GM23338 (cell line): ENCODE results near the gene SEC14L1. TPM values are rescaled to one million over a fixed set of nuclear protein-coding genes. Genes with fewer than 3 reads are reported as not detected.

Experiments used
- ATAC-seq: fragments of 200-7000 bp; cut with Tn5 transposase; 3 replicates; pipeline ENCODE4 v1.9.1; 2020
- DNase-seq: peaks from one replicate; pipeline ENCODE4 v3.0.0-alpha.2; 2015; ENCODE audit warnings: low spot score
- H2AFZ ChIP-seq: fragments of 200-600 bp; sonication (generic); 2 replicates; pipeline ENCODE4 v1.8.0; 2016; ENCODE audit warnings: antibody characterized with exemption, mild to moderate bottlenecking, moderate library complexity
- H3F3A ChIP-seq: fragments of 200-600 bp; sonication (generic); replicated peaks from 2 replicates; pipeline ENCODE4 v1.8.0; 2017; ENCODE audit warnings: antibody characterized with exemption, mixed run types, low read depth
- H3K27ac ChIP-seq: fragments of 200-600 bp; sonication (generic); 2 replicates; pipeline ENCODE4 v1.6.1; 2016; ENCODE audit warnings: low read depth
- H3K27me3 ChIP-seq: fragments of 200-600 bp; sonication (generic); 2 replicates; pipeline ENCODE4 v1.8.0; 2016; ENCODE audit warnings: mild to moderate bottlenecking, mixed run types, moderate library complexity; ENCODE audit not compliant: insufficient read depth
- H3K36me3 ChIP-seq: fragments of 200-600 bp; sonication (generic); 2 replicates; pipeline ENCODE4 v1.8.0; 2016; ENCODE audit warnings: mild to moderate bottlenecking; ENCODE audit not compliant: insufficient read depth
- H3K4me1 ChIP-seq: fragments of 200-600 bp; sonication (generic); 2 replicates; pipeline ENCODE4 v1.8.0; 2016; ENCODE audit warnings: mild to moderate bottlenecking, moderate library complexity; ENCODE audit not compliant: insufficient read depth
- H3K4me2 ChIP-seq: fragments of 200-600 bp; sonication (generic); 2 replicates; pipeline ENCODE4 v1.7.1; 2017; ENCODE audit warnings: mixed run types
- H3K4me3 ChIP-seq: fragments of 200-600 bp; sonication (generic); 2 replicates; pipeline ENCODE4 v1.6.1; 2016; ENCODE audit warnings: mixed run types
- H3K79me2 ChIP-seq: fragments of 200-600 bp; sonication (generic); replicated peaks from 2 replicates; pipeline ENCODE4 v1.8.0; 2017; ENCODE audit warnings: mild to moderate bottlenecking; ENCODE audit not compliant: insufficient read depth
- H3K9me2 ChIP-seq: fragments of 200-600 bp; sonication (generic); 2 replicates; pipeline ENCODE4 v1.8.0; 2017; ENCODE audit not compliant: insufficient read depth
- H4K20me1 ChIP-seq: fragments of 200-600 bp; sonication (generic); replicated peaks from 2 replicates; pipeline ENCODE4 v1.8.0; 2017; ENCODE audit warnings: mild to moderate bottlenecking; ENCODE audit not compliant: insufficient read depth
- H3K27ac Mint-ChIP-seq: 2 replicates; pipeline ENCODE4 v1.8.0; 2020; ENCODE audit warnings: inconsistent platforms, mild to moderate bottlenecking, moderate library complexity, mixed read lengths
- H3K27me3 Mint-ChIP-seq: 3 replicates; pipeline ENCODE4 v1.8.0; 2022; ENCODE audit warnings: low read depth, mild to moderate bottlenecking, moderate library complexity, mixed read lengths, inconsistent platforms; ENCODE audit not compliant: insufficient read depth, poor library complexity
- H3K36me3 Mint-ChIP-seq: 3 replicates; pipeline ENCODE4 v1.8.0; 2021; ENCODE audit warnings: low read depth, mild to moderate bottlenecking, inconsistent platforms, moderate library complexity, mixed read lengths
- H3K4me1 Mint-ChIP-seq: 3 replicates; pipeline ENCODE4 v1.8.0; 2020; ENCODE audit warnings: mild to moderate bottlenecking, inconsistent platforms, mixed read lengths
- H3K4me3 Mint-ChIP-seq: 3 replicates; pipeline ENCODE4 v1.8.0; 2021; ENCODE audit warnings: moderate library complexity, mild to moderate bottlenecking, inconsistent platforms, mixed read lengths
- H3K9me3 Mint-ChIP-seq: 3 replicates; pipeline ENCODE4 v1.8.0; 2020; ENCODE audit warnings: moderate library complexity, mild to moderate bottlenecking, inconsistent platforms, mixed read lengths
- CREB1 ChIP-seq: fragments of 250-450 bp; sonication (Bioruptor Pico); IDR thresholded peaks from 2 replicates; pipeline ENCODE4 v1.5.0; 2020; ENCODE audit warnings: low read depth, mild to moderate bottlenecking, moderate library complexity
- CTCF ChIP-seq, 2 experiments: fragments of 200-600 bp in 1 of 2; sonication (generic) in 1 of 2; conservative IDR thresholded peaks; 2 replicates each; pipeline versions ENCODE4 v1.5.1 to v1.6.1; 2016 to 2017; ENCODE audit warnings: antibody characterized with exemption in 2 of 2, low read depth in 2 of 2, mild to moderate bottlenecking in 2 of 2, moderate library complexity in 1 of 2
- EZH2 ChIP-seq: fragments of 200-600 bp; sonication (generic); IDR thresholded peaks from one replicate; pipeline ENCODE4 v1.8.0; 2017; ENCODE audit warnings: antibody characterized with exemption, mild to moderate bottlenecking, low read depth; ENCODE audit not compliant: unreplicated experiment
- EZH2phosphoT487 ChIP-seq: fragments of 200-600 bp; sonication (generic); IDR thresholded peaks from one replicate; pipeline ENCODE4 v1.8.1; 2018; ENCODE audit warnings: antibody characterized with exemption; ENCODE audit not compliant: unreplicated experiment
- JUNB ChIP-seq: IDR thresholded peaks from one replicate; pipeline ENCODE4 v1.6.1; 2016; ENCODE audit warnings: antibody characterized with exemption; ENCODE audit not compliant: unreplicated experiment
- NANOG ChIP-seq: IDR thresholded peaks from 2 replicates; pipeline ENCODE4 v1.6.1; 2016; ENCODE audit warnings: antibody characterized with exemption, borderline replicate concordance
- POLR2AphosphoS5 ChIP-seq: IDR thresholded peaks from 2 replicates; pipeline ENCODE4 v1.6.1; 2016; ENCODE audit warnings: antibody characterized with exemption, low read depth
- STAT1 ChIP-seq: IDR thresholded peaks from one replicate; pipeline ENCODE4 v1.6.1; 2016; ENCODE audit warnings: antibody characterized with exemption; ENCODE audit not compliant: unreplicated experiment
- ZNF114 ChIP-seq: fragments of 250-450 bp; sonication (Bioruptor Pico); IDR thresholded peaks from 2 replicates; pipeline ENCODE4 v1.5.0; 2020; ENCODE audit warnings: mild to moderate bottlenecking, moderate library complexity
- ZNF331 ChIP-seq: fragments of 250-450 bp; sonication (Bioruptor Pico); IDR thresholded peaks from 2 replicates; pipeline ENCODE4 v1.5.0; 2020; ENCODE audit warnings: low read depth, mild to moderate bottlenecking, moderate library complexity
- ZNF462 ChIP-seq: fragments of 250-450 bp; sonication (Bioruptor Pico); IDR thresholded peaks from 2 replicates; pipeline ENCODE4 v1.5.0; 2020; ENCODE audit warnings: mild to moderate bottlenecking, moderate library complexity
- polyA plus RNA-seq: library from polyadenylated mRNA; unstranded; fragments of >200 nt; fragmentation: Nextera tagmentation; extraction: Ambion mirVana; gene quantifications from 2 replicates; pipeline ENCODE4 v1.2.1, GENCODE V29; 2016
- total RNA-seq: library from RNA; depleted of rRNA; stranded (reverse); fragments of >200 nt; shearing (Covaris generic); gene quantifications from 2 replicates; pipeline ENCODE4 v1.2.3, GENCODE V29; 2014
- TF ChIP-seq, protein P1 (sequence below): IDR thresholded peaks from one replicate; pipeline ENCODE4 v1.6.1; 2018; ENCODE audit warnings: antibody characterized with exemption; ENCODE audit not compliant: unreplicated experiment
- TF ChIP-seq, protein P2 (sequence below): IDR thresholded peaks from 2 replicates; pipeline ENCODE4 v1.6.1; 2016; ENCODE audit warnings: antibody characterized with exemption

SEC14L1 gene
- total and polyA plus RNA-seq, 2 experiments from 2014 or later = 26.8 to 54.8 TPM

DNA sequence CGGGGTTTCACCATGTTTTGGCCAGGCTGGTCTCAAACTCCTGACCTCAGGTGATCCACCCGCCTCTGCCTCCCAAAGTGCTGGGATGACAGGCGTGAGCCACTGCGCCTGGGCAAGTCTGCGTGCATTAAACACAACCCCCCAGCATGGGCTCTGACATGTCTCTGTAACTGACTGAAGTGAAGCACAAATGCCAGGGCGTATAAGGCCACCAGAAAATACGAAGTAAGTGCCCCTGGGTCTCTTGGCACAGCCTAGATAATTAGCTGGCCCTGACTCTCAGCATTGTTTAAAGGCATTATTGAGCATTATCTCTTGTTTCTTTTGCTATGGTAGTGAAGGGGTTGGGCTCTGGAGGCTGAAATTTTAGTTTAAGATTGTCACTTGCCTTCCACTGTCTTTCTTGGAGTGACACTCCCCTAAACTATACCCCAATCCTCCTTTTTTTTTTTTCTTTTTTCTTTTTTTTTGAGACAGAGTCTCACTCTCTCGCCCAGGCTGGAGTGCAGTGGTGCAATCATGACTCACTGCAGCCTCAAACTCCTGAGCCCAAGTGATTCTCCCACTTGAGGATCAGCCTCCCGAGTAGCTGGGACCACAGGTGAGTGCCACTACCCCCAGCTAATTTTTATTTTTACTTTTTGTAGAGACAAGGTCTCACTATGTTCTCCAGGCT, 8.2 kb upstream of the SEC14L1 start:
- peaks cover 13% of the 10 kb centered on the region for H3K9me3 Mint-ChIP-seq
- no peaks in the 10 kb centered on the region for H3K4me1 ChIP-seq
- ATAC-seq = no peak
- no peaks in the 10 kb centered on the region for H4K20me1 ChIP-seq
- H3K27me3 Mint-ChIP-seq = peaks cover 6% of the 10 kb centered on the region
- H3K4me3 Mint-ChIP-seq = no peak overlapping the region
- no peaks in the 10 kb centered on the region for H3K27me3 ChIP-seq
- no peaks in the 10 kb centered on the region for H3F3A ChIP-seq
- H3K9me2 ChIP-seq = no peaks in the 10 kb centered on the region
- peaks cover 3% of the 10 kb centered on the region; the same call in 2 of the 3 replicates for H3K4me1 Mint-ChIP-seq
- no peaks in the 10 kb centered on the region for H3K36me3 ChIP-seq
- no peaks in the 10 kb centered on the region for H3K79me2 ChIP-seq
- no peak overlapping the region for H3K27ac ChIP-seq
- H3K36me3 Mint-ChIP-seq = peaks cover 9% of the 10 kb centered on the region
- H3K4me2 ChIP-seq = no peak overlapping the region
- no peak for TF ChIP-seq EZH2
- TF ChIP-seq, protein P1, sequence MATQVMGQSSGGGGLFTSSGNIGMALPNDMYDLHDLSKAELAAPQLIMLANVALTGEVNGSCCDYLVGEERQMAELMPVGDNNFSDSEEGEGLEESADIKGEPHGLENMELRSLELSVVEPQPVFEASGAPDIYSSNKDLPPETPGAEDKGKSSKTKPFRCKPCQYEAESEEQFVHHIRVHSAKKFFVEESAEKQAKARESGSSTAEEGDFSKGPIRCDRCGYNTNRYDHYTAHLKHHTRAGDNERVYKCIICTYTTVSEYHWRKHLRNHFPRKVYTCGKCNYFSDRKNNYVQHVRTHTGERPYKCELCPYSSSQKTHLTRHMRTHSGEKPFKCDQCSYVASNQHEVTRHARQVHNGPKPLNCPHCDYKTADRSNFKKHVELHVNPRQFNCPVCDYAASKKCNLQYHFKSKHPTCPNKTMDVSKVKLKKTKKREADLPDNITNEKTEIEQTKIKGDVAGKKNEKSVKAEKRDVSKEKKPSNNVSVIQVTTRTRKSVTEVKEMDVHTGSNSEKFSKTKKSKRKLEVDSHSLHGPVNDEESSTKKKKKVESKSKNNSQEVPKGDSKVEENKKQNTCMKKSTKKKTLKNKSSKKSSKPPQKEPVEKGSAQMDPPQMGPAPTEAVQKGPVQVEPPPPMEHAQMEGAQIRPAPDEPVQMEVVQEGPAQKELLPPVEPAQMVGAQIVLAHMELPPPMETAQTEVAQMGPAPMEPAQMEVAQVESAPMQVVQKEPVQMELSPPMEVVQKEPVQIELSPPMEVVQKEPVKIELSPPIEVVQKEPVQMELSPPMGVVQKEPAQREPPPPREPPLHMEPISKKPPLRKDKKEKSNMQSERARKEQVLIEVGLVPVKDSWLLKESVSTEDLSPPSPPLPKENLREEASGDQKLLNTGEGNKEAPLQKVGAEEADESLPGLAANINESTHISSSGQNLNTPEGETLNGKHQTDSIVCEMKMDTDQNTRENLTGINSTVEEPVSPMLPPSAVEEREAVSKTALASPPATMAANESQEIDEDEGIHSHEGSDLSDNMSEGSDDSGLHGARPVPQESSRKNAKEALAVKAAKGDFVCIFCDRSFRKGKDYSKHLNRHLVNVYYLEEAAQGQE = no peak
- TF ChIP-seq ZNF331 (CRISPR knock-in tag) = no peak
- TF ChIP-seq POLR2AphosphoS5 = no peak
- no peak for TF ChIP-seq NANOG
- TF ChIP-seq ZNF462 (CRISPR knock-in tag) = no peak
- TF ChIP-seq, protein P2, sequence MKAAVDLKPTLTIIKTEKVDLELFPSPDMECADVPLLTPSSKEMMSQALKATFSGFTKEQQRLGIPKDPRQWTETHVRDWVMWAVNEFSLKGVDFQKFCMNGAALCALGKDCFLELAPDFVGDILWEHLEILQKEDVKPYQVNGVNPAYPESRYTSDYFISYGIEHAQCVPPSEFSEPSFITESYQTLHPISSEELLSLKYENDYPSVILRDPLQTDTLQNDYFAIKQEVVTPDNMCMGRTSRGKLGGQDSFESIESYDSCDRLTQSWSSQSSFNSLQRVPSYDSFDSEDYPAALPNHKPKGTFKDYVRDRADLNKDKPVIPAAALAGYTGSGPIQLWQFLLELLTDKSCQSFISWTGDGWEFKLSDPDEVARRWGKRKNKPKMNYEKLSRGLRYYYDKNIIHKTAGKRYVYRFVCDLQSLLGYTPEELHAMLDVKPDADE = no peak
- no peak for TF ChIP-seq CREB1 (CRISPR knock-in tag)
- no peak for TF ChIP-seq ZNF114
- TF ChIP-seq STAT1 = no peak
- no peak for TF ChIP-seq EZH2phosphoT487
- no peak for TF ChIP-seq CTCF (conservative IDR thresholded peaks at IDR 0.05; ENCODE audit: low read depth in 2 of 2)
- TF ChIP-seq JUNB = no peak
- DNase-seq = no peak
- H3K4me3 ChIP-seq = no peak overlapping the region
- H2AFZ ChIP-seq = no peak overlapping the region
- H3K27ac Mint-ChIP-seq = no peak overlapping the region
